Vagina (tissue), 2 donors: ENCODE data around the gene GALNT2.

Experiments used
- POLR2AphosphoS5 ChIP-seq, 2 donors: sonication (generic); formaldehyde crosslinking; IDR thresholded peaks; one replicate each; pipeline ENCODE4 v1.9.0; 2017; ENCODE audit warnings: antibody characterized with exemption in 2 of 2, mild to moderate bottlenecking in 2 of 2, low read depth in 1 of 2; ENCODE audit not compliant: insufficient read depth in 1 of 2
- TF ChIP-seq, protein P1 (sequence below), 3 experiments: fragments of 450-650 bp in 2 of 3; fragments of 200-600 bp in 1 of 3; sonication (generic) in 1 of 3; IDR thresholded peaks; one replicate each; pipeline ENCODE4 v1.5.1; 2017 to 2019; ENCODE audit warnings: antibody characterized with exemption in 3 of 3, mild to moderate bottlenecking in 2 of 3, moderate library complexity in 2 of 3

DNA sequence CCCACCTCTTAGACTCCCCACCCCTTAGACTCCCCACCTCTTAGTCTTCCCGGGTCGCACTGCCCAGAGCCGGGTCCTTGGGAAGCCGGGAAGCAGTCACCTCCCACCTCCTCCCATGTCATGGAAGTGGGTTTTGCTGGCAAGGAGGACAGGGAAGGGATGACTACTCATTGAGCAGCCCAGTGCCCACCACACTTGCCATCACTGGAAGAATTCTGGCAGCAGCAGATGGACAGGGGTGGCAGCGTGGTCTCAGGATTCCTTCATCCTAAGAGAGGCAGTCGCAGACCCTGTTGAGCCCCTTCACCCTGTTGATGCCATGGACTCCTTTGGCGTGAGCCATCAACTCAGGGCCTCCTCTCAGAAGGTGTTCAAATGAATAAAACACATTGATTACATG, 218.3 kb downstream of the GALNT2 start:
- TF ChIP-seq, protein P1, sequence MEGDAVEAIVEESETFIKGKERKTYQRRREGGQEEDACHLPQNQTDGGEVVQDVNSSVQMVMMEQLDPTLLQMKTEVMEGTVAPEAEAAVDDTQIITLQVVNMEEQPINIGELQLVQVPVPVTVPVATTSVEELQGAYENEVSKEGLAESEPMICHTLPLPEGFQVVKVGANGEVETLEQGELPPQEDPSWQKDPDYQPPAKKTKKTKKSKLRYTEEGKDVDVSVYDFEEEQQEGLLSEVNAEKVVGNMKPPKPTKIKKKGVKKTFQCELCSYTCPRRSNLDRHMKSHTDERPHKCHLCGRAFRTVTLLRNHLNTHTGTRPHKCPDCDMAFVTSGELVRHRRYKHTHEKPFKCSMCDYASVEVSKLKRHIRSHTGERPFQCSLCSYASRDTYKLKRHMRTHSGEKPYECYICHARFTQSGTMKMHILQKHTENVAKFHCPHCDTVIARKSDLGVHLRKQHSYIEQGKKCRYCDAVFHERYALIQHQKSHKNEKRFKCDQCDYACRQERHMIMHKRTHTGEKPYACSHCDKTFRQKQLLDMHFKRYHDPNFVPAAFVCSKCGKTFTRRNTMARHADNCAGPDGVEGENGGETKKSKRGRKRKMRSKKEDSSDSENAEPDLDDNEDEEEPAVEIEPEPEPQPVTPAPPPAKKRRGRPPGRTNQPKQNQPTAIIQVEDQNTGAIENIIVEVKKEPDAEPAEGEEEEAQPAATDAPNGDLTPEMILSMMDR (IDR thresholded peaks at IDR 0.05): no peak
- no peak for TF ChIP-seq POLR2AphosphoS5 (IDR thresholded peaks at IDR 0.05; ENCODE audit: insufficient read depth in 1 of 2, low read depth in 1 of 2)
